ENCODE measurements around the gene CPED1.

GRCh38 chr7:121235201-121235600, 246.7 kb downstream of the CPED1 start:
- no peak for TF ChIP-seq CTCF (IDR thresholded peaks at IDR 0.05; ENCODE audit: low read length)
- TF ChIP-seq EZH2 (optimal IDR thresholded peaks at IDR 0.05; ENCODE audit: low read depth, low read length), result no peak
